GM20000 (cell line): ENCODE data around the gene MAST2.

Experiments
- DNase-seq: peaks from one replicate; pipeline ENCODE4 v3.0.0; 2012; ENCODE audit warnings: low spot score
- TF ChIP-seq, protein P1 (sequence below): IDR thresholded peaks from 2 replicates; pipeline ENCODE4 v1.5.1; 2012; ENCODE audit warnings: mild to moderate bottlenecking, control low read depth; ENCODE audit errors: extremely low read depth, missing control alignments

Gene MAST2

DNA sequence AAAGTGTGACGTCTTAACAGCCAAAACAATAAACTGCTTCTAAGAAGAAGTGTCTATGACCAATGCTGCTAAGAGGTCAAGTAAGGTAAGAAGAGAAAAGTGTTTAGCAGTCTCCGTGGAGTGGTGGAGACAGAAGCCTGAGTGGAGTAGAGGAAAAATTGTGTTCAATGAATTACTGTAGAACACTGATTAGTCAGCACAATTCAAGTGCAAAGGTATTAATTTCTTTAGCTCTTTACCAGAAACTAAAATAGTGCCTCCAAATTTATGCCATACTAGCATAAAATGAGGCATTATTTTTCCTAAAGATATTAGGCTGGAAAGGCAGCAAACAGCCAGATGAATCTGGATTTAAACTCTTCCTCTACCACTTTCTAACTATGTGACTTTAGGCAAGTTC lies 272.9 kb downstream of the MAST2 start:
- no peak for DNase-seq
- TF ChIP-seq, protein P1, sequence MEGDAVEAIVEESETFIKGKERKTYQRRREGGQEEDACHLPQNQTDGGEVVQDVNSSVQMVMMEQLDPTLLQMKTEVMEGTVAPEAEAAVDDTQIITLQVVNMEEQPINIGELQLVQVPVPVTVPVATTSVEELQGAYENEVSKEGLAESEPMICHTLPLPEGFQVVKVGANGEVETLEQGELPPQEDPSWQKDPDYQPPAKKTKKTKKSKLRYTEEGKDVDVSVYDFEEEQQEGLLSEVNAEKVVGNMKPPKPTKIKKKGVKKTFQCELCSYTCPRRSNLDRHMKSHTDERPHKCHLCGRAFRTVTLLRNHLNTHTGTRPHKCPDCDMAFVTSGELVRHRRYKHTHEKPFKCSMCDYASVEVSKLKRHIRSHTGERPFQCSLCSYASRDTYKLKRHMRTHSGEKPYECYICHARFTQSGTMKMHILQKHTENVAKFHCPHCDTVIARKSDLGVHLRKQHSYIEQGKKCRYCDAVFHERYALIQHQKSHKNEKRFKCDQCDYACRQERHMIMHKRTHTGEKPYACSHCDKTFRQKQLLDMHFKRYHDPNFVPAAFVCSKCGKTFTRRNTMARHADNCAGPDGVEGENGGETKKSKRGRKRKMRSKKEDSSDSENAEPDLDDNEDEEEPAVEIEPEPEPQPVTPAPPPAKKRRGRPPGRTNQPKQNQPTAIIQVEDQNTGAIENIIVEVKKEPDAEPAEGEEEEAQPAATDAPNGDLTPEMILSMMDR: no peak

DNA sequence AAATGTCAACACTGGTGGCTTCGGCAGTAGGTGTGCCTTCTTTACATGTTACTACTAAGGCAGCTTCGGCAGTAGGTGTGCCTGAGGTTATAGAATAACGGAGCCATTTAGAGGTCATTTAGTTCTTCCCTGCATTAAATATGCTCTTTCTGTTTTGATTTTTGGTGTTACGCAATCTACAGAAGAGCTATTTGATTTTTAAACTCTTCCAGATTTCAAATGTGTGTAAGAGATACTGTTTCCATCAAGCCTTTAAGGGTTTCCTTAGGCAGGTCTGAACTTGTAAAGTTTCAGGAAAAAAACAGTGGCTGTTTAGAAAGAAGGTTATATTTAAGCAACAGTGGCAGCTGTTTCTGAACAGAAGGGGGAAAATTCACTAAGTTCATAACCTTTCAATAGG lies 274.2 kb downstream of the MAST2 start:
- TF ChIP-seq, protein P1: no peak
- DNase-seq: no peak

DNA sequence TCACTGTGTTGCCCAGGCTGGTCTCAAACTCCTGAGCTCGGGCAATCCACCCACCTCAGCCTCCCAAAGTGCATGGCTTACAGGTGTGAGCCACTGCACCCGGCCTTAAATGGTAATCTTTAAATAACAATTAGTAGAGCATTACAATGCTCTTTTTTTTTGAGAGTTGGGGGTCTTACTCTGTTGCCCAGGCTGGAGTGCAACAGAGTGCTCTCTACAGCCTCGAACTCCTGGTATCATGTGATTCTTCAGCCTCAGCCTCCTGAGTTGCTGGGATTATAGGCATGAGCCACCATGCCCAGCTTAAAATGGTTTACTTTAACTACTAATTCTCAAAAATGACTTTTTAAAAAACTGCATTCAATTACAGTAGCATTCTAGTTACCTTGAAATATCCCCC lies 276.8 kb downstream of the MAST2 start:
- TF ChIP-seq, protein P1: no peak
- no peak for DNase-seq

DNA sequence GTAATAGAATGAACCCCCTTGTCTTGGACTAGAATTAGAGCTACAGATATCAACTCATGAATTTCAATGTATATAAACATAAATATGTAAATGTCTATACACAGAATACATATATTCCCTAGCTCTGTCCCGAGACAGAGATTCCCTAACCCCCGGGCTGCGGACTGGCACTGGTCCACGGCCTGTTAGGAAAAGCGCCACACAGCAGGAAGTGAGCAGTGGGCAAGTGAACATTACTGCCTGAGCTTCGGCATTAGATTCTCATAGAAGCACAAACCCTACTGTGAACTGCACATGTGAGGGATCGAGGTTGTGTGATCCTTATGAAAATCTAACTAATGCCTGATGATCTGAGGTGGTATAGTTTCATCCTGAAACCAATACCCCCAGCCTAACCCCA lies 277.8 kb downstream of the MAST2 start:
- TF ChIP-seq, protein P1: no peak
- DNase-seq: no peak

DNA sequence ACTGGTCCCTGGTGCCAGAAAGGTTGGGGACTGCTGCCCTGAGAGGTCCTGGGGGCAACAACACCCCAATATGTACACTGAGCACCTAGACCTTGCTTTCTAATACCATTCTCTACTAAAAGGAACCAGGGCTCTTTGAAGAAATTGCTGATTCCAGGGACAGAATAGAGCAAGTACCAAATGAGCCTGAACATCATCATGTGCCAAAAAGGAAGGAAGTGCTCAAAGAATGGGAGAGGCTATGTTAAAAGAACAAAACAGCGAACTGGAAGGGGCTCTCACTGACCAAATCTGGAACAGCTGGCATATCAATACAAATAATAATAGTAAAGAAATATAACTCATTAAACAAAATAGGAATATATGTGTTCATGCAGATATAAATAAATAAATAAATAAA lies 278.2 kb downstream of the MAST2 start:
- TF ChIP-seq, protein P1: no peak
- no peak for DNase-seq

DNA sequence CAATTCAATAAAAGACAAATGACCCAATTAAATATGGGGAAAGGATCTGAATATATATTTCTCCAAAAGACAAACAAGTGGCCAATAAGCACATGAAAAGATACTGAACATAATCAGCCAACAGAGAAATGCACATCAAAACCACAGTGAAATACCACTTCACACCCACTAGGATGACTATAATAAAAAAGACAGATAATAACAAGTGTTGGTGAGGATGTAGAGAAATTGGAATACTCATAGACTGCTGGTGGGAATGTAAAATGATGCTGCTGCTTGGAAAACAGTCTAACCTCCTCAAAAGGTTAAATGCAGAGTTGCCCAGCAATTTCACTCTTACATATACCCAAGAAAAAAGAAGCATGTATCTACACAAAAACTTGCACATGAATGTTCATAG lies 280.2 kb downstream of the MAST2 start:
- no peak for DNase-seq
- TF ChIP-seq, protein P1: no peak

DNA sequence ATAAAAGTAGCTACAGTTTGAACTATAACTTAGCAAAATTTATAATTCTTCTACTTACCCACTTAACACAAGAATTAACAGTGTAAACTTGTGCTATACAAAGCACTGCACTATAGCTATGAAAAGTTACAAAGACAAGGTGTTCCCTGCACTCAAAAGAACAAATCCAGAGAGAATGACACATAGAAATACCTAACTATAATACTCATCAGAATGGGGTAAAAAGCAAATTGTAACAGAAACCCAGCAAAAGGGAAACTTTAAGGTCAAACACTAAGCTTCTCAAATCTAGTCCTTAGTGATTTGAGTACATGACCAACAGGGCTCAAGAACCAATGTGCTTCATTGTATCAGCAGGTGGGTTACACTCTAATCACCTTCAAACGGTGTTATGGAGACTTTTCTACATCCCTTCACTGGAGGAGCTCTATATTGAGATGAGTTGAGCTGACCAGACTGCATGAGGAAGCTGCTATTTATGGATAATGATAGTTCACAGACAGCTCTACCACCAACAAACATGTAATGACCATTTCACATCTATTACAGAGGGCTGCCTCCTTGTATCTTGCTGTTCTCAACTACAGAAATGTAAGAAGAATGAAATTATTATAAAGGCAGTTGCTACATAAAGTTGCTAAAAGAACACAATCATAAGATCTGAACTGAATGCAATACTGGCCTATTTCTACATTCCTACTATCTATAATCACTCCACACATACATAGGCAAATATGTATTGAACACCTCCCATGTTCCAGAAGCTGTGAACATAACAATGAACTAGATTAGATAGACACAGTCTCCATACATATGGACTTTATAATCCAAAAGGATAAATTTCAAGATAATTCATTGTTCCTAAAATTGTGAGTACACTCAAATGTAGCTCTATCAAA lies 281.4 kb downstream of the MAST2 start:
- DNase-seq: no peak
- TF ChIP-seq, protein P1: no peak
